ENCODE measurements around the gene TNK1. TPM values are rescaled to one million over a fixed set of nuclear protein-coding genes. Genes with fewer than 3 reads are reported as not detected.

The TNK1 gene
- total RNA-seq, 1 experiment from 2014 or later = 16.8 TPM

DNA sequence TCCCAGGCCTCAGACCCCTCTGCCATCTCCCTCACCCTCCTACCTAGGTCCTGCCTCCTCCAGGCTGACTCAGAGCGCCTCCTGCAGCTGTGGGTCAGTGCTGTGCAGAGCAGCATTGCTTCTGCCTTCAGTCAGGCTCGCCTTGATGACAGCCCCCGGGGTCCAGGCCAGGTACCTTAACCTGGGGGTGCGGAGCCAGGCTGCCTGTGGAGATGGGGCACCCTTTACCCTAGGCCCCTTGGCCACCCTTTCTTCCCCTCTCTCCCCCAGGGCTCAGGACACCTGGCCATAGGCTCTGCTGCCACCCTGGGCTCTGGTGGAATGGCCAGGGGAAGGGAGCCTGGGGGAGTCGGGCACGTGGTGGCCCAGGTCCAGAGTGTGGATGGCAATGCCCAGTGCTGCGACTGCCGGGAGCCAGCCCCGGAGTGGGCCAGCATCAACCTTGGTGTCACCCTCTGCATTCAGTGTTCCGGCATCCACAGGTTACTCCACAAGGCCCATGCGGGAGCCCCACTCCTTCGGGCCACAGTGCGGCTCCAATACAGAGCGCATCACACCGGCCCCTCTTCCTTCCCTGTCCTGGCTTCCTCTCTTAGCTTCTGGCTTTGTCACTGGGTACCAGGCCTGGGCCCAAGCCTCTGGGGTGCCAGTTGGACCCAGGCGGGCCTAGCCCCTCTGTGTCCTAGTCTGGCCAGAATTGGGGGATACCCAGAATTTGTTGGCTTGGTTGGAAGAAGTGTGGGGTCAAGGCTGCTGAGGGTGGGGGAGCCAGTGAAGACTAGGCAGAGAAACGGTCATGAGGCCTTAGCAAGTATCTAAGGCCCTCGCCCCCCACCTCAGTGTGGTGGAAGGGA is 33.9 kb upstream of the TNK1 start (continued):
- no peak for TF ChIP-seq RAD21 (IDR thresholded peaks at IDR 0.05; ENCODE audit: low read depth)

- Histone ChIP-seq H3K36me3 (ENCODE audit: control insufficient read depth in 1 of 2, insufficient read depth in 2 of 2, low read length in 2 of 2) (no peaks in the 10 kb centered on the region), H3K27me3 (ENCODE audit: insufficient read depth, low read length) (no peaks in the 10 kb centered on the region), H3K9ac (ENCODE audit: low read length) (no peak overlapping the region), H3K4me1 (ENCODE audit: control insufficient read depth in 1 of 2, insufficient read depth in 2 of 2, low read length in 2 of 2) (peaks cover 11 to 30% of the 10 kb centered on the region in 2 experiments), H4K20me1 (ENCODE audit: insufficient read depth) (0 out of 2 replicates have a peak, but pooled peaks cover 4% of the 10 kb centered on the region), H3K27ac (ENCODE audit: low read depth, low read length) (no peak overlapping the region; the same call in 1 of the 2 replicates), H2AFZ (ENCODE audit: low read depth, low read length, poor library complexity, severe bottlenecking) (no peak overlapping the region), H3K9me2 (ENCODE audit: insufficient read depth) (no peaks in the 10 kb centered on the region), H3K9me3 (ENCODE audit: control insufficient read depth in 1 of 2, insufficient read depth in 1 of 2, low read depth in 1 of 2, low read length in 2 of 2) (no peaks in the 10 kb centered on the region), H3K4me3 (replicated peaks in 1 of 2; ENCODE audit: low read depth in 1 of 2, low read length in 2 of 2) (no peak overlapping the region), H3K4me2 (ENCODE audit: low read length) (no peak overlapping the region), H3K79me2 (ENCODE audit: insufficient read depth, low read length) (peaks cover 30% of the 10 kb centered on the region)
- BruUV-seq (replicated peaks) = no TSS peak
- POLR2A ChIA-PET = interaction anchor here (1.3 kb wide), 1 partner anchor 17 kb away, joined by 4 read pairs; no protein-coding TSS in a partner anchor
- intact Hi-C loops (cut with micrococcal nuclease) = no loop called here
- DNase-seq (ENCODE audit: low read depth, low spot score) (no peak), ATAC-seq (no peak)
- CTCF ChIA-PET = interaction anchor here (0.9 to 1.3 kb wide), 3 partner anchors 67 to 302 kb away, joined by 3 to 4 read pairs (median 3); partner anchors contain the start of gene SLC2A4
- TF ChIP-seq SP1 (IDR thresholded peaks at IDR 0.05; ENCODE audit: low read depth) = no peak
- no peak for TF ChIP-seq SRF (IDR thresholded peaks at IDR 0.05; ENCODE audit: low read depth)
- no peak for TF ChIP-seq JUND (IDR thresholded peaks at IDR 0.05)
- TF ChIP-seq TCF7L2 (IDR thresholded peaks at IDR 0.05; ENCODE audit: borderline replicate concordance, extremely low read depth, insufficient read depth, insufficient read length) = no peak
- RAD21 ChIA-PET (ENCODE audit: low non-redundant PET in 1 of 2, low total read pairs in 2 of 2, uncharacterized antibody in 2 of 2, unreplicated experiment in 2 of 2) = no interaction called here
Observed at GRCh38 chr17:7347630-7348477, 33.0 kb upstream of the TNK1 start.

Data from HCT116 (cell line).